CD14-positive monocyte (primary cell): ENCODE data around the gene VOPP1. TPM values are rescaled to one million over a fixed set of nuclear protein-coding genes. Genes with fewer than 3 reads are reported as not detected.

Experiments used
- DNase-seq, 3 donors: peaks; one replicate each; pipeline ENCODE4 v3.0.0-alpha.2; 2011 to 2022
- H2AFZ ChIP-seq: 2 replicates; pipeline ENCODE4 v1.6.0; 2012; ENCODE audit warnings: mild to moderate bottlenecking, low read depth, low read length, inconsistent platforms; ENCODE audit not compliant: insufficient read depth, poor library complexity, severe bottlenecking
- H3K27ac ChIP-seq, 2 donors: 1 replicate in 1 of 2; 2 replicates in 1 of 2; pipeline ENCODE4 v1.5.1; 2012 to 2013; ENCODE audit warnings: low read length in 2 of 2, control low read depth in 1 of 2, inconsistent platforms in 1 of 2, low read depth in 1 of 2, mild to moderate bottlenecking in 1 of 2
- H3K27me3 ChIP-seq, 2 donors: one replicate each; pipeline versions ENCODE4 v1.6.0 to v1.6.1; 2011 to 2013; ENCODE audit warnings: low read length in 2 of 2; ENCODE audit not compliant: control insufficient read depth in 2 of 2, insufficient read depth in 2 of 2
- H3K36me3 ChIP-seq, 2 donors: replicated peaks in 1 of 2; 1 replicate in 1 of 2; 2 replicates in 1 of 2; pipeline versions ENCODE4 v1.5.1 to v1.6.1; 2012 to 2013; ENCODE audit warnings: low read length in 2 of 2, control low read depth in 1 of 2, inconsistent platforms in 1 of 2, mild to moderate bottlenecking in 1 of 2; ENCODE audit not compliant: insufficient read depth in 2 of 2, control insufficient read depth in 1 of 2
- H3K4me1 ChIP-seq, 2 donors: 1 replicate in 1 of 2; 2 replicates in 1 of 2; pipeline versions ENCODE4 v1.5.1 to v1.6.1; 2012 to 2013; ENCODE audit warnings: low read length in 2 of 2, control low read depth in 1 of 2, inconsistent platforms in 1 of 2, mild to moderate bottlenecking in 1 of 2, moderate library complexity in 1 of 2; ENCODE audit not compliant: insufficient read depth in 2 of 2, control insufficient read depth in 1 of 2
- H3K4me2 ChIP-seq: replicated peaks from 2 replicates; pipeline ENCODE3; 2012; ENCODE audit warnings: low read length, moderate library complexity, mild to moderate bottlenecking; ENCODE audit not compliant: poor library complexity, severe bottlenecking; ENCODE audit errors: extremely low read depth
- H3K4me3 ChIP-seq, 3 experiments: fragments of 200-600 bp in 1 of 3; sonication (generic) in 1 of 3; replicated peaks in 1 of 3; 1 replicate in 2 of 3; 2 replicates in 1 of 3; pipeline ENCODE4 v1.5.1; 2011 to 2013; ENCODE audit warnings: low read length in 3 of 3, mild to moderate bottlenecking in 3 of 3, control low read depth in 2 of 3, low read depth in 2 of 3, inconsistent platforms in 1 of 3, moderate library complexity in 1 of 3
- H3K79me2 ChIP-seq: 2 replicates; pipeline ENCODE4 v1.6.0; 2012; ENCODE audit warnings: mild to moderate bottlenecking, control low read depth, inconsistent platforms, low read length, moderate library complexity; ENCODE audit not compliant: insufficient read depth
- H3K9ac ChIP-seq: 2 replicates; pipeline ENCODE4 v1.6.0; 2017; ENCODE audit warnings: low read length, mild to moderate bottlenecking; ENCODE audit not compliant: insufficient read depth, poor library complexity, severe bottlenecking
- H3K9me3 ChIP-seq, 2 donors: replicated peaks in 1 of 2; 1 replicate in 1 of 2; 2 replicates in 1 of 2; pipeline versions ENCODE4 v1.5.1 to v1.6.1; 2012 to 2013; ENCODE audit warnings: low read length in 2 of 2, control low read depth in 1 of 2; ENCODE audit not compliant: control insufficient read depth in 1 of 2, insufficient read depth in 1 of 2
- H4K20me1 ChIP-seq: 2 replicates; pipeline ENCODE4 v1.6.0; 2012; ENCODE audit warnings: mild to moderate bottlenecking, low read length, control low read depth, moderate library complexity; ENCODE audit not compliant: insufficient read depth
- H3K27ac Mint-ChIP-seq, 7 donors: one replicate each; pipeline ENCODE4 v1.8.0; 2020; ENCODE audit warnings: mild to moderate bottlenecking in 7 of 7, mixed read lengths in 7 of 7, moderate library complexity in 6 of 7, inconsistent platforms in 2 of 7
- H3K27me3 Mint-ChIP-seq, 3 donors: one replicate each; pipeline ENCODE4 v1.8.0; 2021 to 2022; ENCODE audit warnings: low read depth in 3 of 3, mild to moderate bottlenecking in 3 of 3, mixed read lengths in 3 of 3, moderate library complexity in 3 of 3, inconsistent platforms in 1 of 3
- H3K36me3 Mint-ChIP-seq, 2 donors: one replicate each; pipeline ENCODE4 v1.8.0; 2020; ENCODE audit warnings: mixed read lengths in 2 of 2, inconsistent platforms in 1 of 2, mild to moderate bottlenecking in 1 of 2
- H3K4me1 Mint-ChIP-seq: one replicate; pipeline ENCODE4 v1.8.0; 2020; ENCODE audit warnings: mild to moderate bottlenecking, mixed read lengths
- H3K4me3 Mint-ChIP-seq, 2 donors: one replicate each; pipeline ENCODE4 v1.8.0; 2020; ENCODE audit warnings: mild to moderate bottlenecking in 2 of 2, mixed read lengths in 2 of 2, moderate library complexity in 1 of 2
- H3K9me3 Mint-ChIP-seq, 7 donors: one replicate each; pipeline ENCODE4 v1.8.0; 2020 to 2022; ENCODE audit warnings: mixed read lengths in 7 of 7, mild to moderate bottlenecking in 6 of 7, moderate library complexity in 6 of 7, inconsistent platforms in 2 of 7
- CTCF ChIP-seq: fragments of 200-600 bp; IDR thresholded peaks from one replicate; pipeline ENCODE4 v1.8.0; 2022; ENCODE audit warnings: antibody characterized with exemption, mild to moderate bottlenecking
- WGBS: methylation state at CpG from one replicate; pipeline ENCODE4 v1.1.5; 2013; ENCODE audit warnings: missing lambda C conversion rate; ENCODE audit not compliant: insufficient coverage; 5-methylcytosine and 5-hydroxymethylcytosine counted together
- intact Hi-C, 2 donors: fragments of 100-400 bp; cut with micrococcal nuclease; formaldehyde crosslinking; loops; one replicate each; pipeline versions ENCODE4 v1.15.0 to v1.15.1; 2023
- polyA plus RNA-seq, 3 donors: library from polyadenylated mRNA; depleted of rRNA in 1 of 3; unstranded in 2 of 3; stranded (reverse) in 1 of 3; fragments of 300-500 nt in 2 of 3; fragments of >200 nt in 1 of 3; fragmentation: Illumina TruSeq in 2 of 3; gene quantifications; 1 replicate in 2 of 3; 2 replicates in 1 of 3; pipeline ENCODE4 v1.2.3, GENCODE V29; 2012 to 2021

Gene VOPP1
- polyA plus RNA-seq, 3 donors: 16.7 to 22.1 (median 18.0) TPM

GRCh38 chr7:55535617-55536016, 36.7 kb downstream of the VOPP1 start:
- H3K4me1 Mint-ChIP-seq: peaks cover 80% of the 10 kb centered on the region
- DNase-seq: no peak

GRCh38 chr7:55534916-55535590, 37.2 kb downstream of the VOPP1 start:
- H3K4me3 Mint-ChIP-seq: peak overlapping the region; percentile 58 to 71
- H3K9me3 ChIP-seq: no peaks in the 10 kb centered on the region
- 97% methylated on average over 5 of the region's 6 CpGs for WGBS
- peak overlapping the region; percentile 6 for H3K4me2 ChIP-seq
- H3K9me3 Mint-ChIP-seq: no peaks in the 10 kb centered on the region
- peak overlapping the region; percentile 98 to 99 (median 99) for H3K27ac Mint-ChIP-seq
- peak overlapping the region; percentile 97 to 98 for H3K27ac ChIP-seq
- peaks cover 24 to 51% of the 10 kb centered on the region in 2 donors for H3K36me3 Mint-ChIP-seq
- H3K36me3 ChIP-seq: no peaks in the 10 kb centered on the region
- peak overlapping the region; percentile 64 for H3K9ac ChIP-seq
- H3K79me2 ChIP-seq: peaks cover 31% of the 10 kb centered on the region
- peaks cover 0 to 2% (median 0%) of the 10 kb centered on the region in 3 donors for H3K27me3 Mint-ChIP-seq
- TF ChIP-seq CTCF: no peak
- peaks cover 17% of the 10 kb centered on the region for H4K20me1 ChIP-seq
- H3K27me3 ChIP-seq: no peaks in the 10 kb centered on the region
- H3K4me1 ChIP-seq: peaks cover 66 to 71% of the 10 kb centered on the region in 2 donors
- intact Hi-C loops: loop anchor here in 1 of 2 donors (2.0 to 5.0 kb wide), 3 partner anchors 26 to 57 kb away; no protein-coding TSS in a partner anchor
- no peak overlapping the region for H2AFZ ChIP-seq
- peaks cover 80% of the 10 kb centered on the region for H3K4me1 Mint-ChIP-seq
- no peak for DNase-seq
- no peak overlapping the region for H3K4me3 ChIP-seq

More at GRCh38 chr7:55535617-55536016, 36.7 kb downstream of the VOPP1 start:
- WGBS: 100% methylated on average over 4 of the region's 5 CpGs
- Histone ChIP-seq H3K27ac (peak overlapping the region in 1 of 2 donors; percentile 98), H2AFZ (no peak overlapping the region), H4K20me1 (peaks cover 20% of the 10 kb centered on the region), H3K9me3 (no peaks in the 10 kb centered on the region), H3K36me3 (no peaks in the 10 kb centered on the region), H3K9ac (peak overlapping the region; percentile 64), H3K4me1 (peaks cover 66 to 71% of the 10 kb centered on the region in 2 donors), H3K79me2 (peaks cover 34% of the 10 kb centered on the region), H3K4me2 (no peak overlapping the region), H3K27me3 (no peaks in the 10 kb centered on the region), H3K4me3 (no peak overlapping the region)
- intact Hi-C loops: loop anchor here in 1 of 2 donors (2.0 kb wide), 2 partner anchors 27 to 35 kb away; no protein-coding TSS in a partner anchor
- Mint-ChIP-seq H3K9me3 (no peaks in the 10 kb centered on the region), H3K4me3 (no peak overlapping the region), H3K27ac (peak overlapping the region; percentile 98 to 99 (median 99)), H3K36me3 (peaks cover 24 to 49% of the 10 kb centered on the region in 2 donors), H3K27me3 (peaks cover 0 to 2% (median 0%) of the 10 kb centered on the region in 3 donors)
- no peak for TF ChIP-seq CTCF
